ENCODE results near the gene DUSP10.

Gene DUSP10

DNA sequence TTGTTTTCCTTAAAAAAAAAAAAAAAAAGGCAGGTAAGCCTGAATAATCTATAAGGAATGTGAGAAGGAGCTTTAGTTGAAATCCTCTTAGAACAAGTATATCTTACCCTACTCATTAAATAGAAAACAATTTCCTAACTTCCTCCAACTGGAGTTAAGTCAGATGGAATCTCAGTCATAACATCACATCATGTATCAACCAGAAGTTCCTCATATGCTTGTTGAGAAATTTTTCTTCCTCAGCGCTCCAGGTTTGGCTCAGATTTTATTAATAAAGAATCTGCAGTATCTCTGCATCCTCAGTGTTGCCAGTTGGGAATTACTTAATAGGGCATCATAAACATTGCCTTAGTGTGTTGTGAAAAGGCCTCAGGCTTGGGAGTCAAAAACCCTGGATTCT is 37.6 kb downstream of the DUSP10 start:
- TF ChIP-seq, protein P1, sequence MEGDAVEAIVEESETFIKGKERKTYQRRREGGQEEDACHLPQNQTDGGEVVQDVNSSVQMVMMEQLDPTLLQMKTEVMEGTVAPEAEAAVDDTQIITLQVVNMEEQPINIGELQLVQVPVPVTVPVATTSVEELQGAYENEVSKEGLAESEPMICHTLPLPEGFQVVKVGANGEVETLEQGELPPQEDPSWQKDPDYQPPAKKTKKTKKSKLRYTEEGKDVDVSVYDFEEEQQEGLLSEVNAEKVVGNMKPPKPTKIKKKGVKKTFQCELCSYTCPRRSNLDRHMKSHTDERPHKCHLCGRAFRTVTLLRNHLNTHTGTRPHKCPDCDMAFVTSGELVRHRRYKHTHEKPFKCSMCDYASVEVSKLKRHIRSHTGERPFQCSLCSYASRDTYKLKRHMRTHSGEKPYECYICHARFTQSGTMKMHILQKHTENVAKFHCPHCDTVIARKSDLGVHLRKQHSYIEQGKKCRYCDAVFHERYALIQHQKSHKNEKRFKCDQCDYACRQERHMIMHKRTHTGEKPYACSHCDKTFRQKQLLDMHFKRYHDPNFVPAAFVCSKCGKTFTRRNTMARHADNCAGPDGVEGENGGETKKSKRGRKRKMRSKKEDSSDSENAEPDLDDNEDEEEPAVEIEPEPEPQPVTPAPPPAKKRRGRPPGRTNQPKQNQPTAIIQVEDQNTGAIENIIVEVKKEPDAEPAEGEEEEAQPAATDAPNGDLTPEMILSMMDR (IDR thresholded peaks at IDR 0.05; ENCODE audit: insufficient read depth, low read length, missing control alignments) = no peak
- CTCF ChIA-PET = no interaction called here

GRCh38 chr1:221701570-221702186 is 40.2 kb downstream of the DUSP10 start:
- TF ChIP-seq, protein P1 (IDR thresholded peaks at IDR 0.05; ENCODE audit: insufficient read depth, low read length, missing control alignments) = no peak

More for the DNA sequence above, 37.6 kb downstream of the DUSP10 start:
- H3K4me3 ChIP-seq (ENCODE audit: low read depth, low read length) = no peak overlapping the region
- POLR2A ChIA-PET = no interaction called here
- DNase-seq (ENCODE audit: low read depth, low spot score) = no peak

DNA sequence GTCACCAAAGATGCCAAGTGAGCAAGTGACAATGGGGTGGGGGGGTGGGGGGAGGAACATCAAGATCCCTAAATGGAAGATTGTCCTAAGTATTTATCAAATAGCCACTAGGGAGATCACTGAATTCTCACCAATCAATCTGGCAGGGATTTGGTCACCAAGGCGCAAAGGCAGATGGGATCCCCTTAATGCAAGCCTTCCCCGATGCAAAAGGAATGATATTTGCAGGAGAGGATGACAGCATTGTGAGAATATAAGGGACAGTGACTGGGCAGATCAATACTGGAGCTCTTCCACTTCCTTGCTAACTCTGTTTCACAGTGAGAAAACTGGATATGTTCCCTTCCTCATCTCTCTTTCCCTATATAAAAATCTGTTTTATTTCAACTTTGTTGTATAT is 40.9 kb downstream of the DUSP10 start:
- H3K4me3 ChIP-seq (ENCODE audit: low read depth, low read length) = no peak overlapping the region
- CTCF ChIA-PET = interaction anchor here (0.9 to 1.8 kb wide), 4 partner anchors 9 to 764 kb away, joined by 3 to 6 read pairs (median 4); no protein-coding TSS in a partner anchor
- TF ChIP-seq, protein P1 (IDR thresholded peaks at IDR 0.05; ENCODE audit: insufficient read depth, low read length, missing control alignments) = no peak
- POLR2A ChIA-PET = no interaction called here
- DNase-seq (ENCODE audit: low read depth, low spot score) = no peak

More at GRCh38 chr1:221701570-221702186, 40.2 kb downstream of the DUSP10 start:
- no peak overlapping the region for H3K4me3 ChIP-seq (ENCODE audit: low read depth, low read length)
- DNase-seq (ENCODE audit: low read depth, low spot score) = no peak
- POLR2A ChIA-PET = interaction anchor here (0.7 kb wide), 1 partner anchor 225 kb away, joined by 4 read pairs; no protein-coding TSS in a partner anchor
- CTCF ChIA-PET = interaction anchor here (0.8 to 1.8 kb wide), 3 partner anchors 10 to 763 kb away, joined by 3 to 6 read pairs (median 3); no protein-coding TSS in a partner anchor

DNA sequence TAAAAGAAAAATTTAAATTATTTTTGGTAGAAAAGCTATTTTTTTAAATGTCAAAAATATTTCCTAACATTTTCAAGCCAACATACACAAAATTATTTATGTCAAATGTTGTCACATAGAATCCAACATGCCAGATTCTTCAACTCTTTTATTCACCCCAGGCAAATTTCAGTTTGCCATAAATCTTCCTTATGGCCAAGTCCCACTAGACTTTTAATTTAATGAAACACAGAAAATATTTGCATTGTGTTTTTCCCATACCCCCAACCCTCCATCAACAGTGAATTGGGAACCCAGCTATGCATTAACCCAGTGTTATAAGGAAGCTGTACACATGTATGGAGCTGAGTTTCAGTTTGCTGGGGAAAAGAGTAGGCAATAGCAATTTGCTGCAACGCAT is 41.4 kb downstream of the DUSP10 start:
- TF ChIP-seq, protein P1 (IDR thresholded peaks at IDR 0.05; ENCODE audit: insufficient read depth, low read length, missing control alignments) = no peak
- POLR2A ChIA-PET = no interaction called here
- H3K4me3 ChIP-seq (ENCODE audit: low read depth, low read length) = no peak overlapping the region
- CTCF ChIA-PET = interaction anchor here (0.7 to 1.8 kb wide), 5 partner anchors 10 to 755 kb away, joined by 3 to 6 read pairs (median 4); no protein-coding TSS in a partner anchor
- no peak for DNase-seq (ENCODE audit: low read depth, low spot score)

DNA sequence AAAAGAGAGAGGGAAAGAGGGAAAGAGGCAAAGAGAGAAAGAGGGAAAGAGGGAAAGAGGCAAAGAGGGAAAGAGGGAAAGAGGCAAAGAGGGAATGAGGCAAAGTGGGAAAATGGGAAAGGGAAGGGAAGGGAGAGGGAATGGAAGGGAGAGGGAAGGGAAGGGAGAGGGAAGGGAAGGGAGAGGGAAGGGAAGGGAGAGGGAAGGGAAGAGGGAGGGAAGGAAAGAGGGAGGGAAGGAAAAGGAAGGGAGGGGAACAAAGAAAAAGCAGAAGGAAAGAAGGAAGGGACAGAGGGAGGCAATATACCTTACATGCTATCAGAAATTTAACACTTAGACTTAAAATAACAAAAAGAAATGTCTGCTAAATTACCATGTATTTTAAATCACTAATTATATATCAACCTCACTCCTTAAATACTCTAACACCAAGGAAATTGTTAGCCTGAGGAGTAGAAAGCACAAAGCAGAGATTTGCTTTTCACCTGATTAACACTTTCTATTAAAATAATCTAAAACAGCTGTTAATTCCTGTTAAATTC is 41.8 kb downstream of the DUSP10 start:
- TF ChIP-seq, protein P1 (IDR thresholded peaks at IDR 0.05; ENCODE audit: insufficient read depth, low read length, missing control alignments) = no peak
- POLR2A ChIA-PET = interaction anchor here (0.6 to 1.2 kb wide), 3 partner anchors 42 to 170 kb away, joined by 3 to 7 read pairs (median 4); partner anchors contain the start of gene DUSP10

DNA sequence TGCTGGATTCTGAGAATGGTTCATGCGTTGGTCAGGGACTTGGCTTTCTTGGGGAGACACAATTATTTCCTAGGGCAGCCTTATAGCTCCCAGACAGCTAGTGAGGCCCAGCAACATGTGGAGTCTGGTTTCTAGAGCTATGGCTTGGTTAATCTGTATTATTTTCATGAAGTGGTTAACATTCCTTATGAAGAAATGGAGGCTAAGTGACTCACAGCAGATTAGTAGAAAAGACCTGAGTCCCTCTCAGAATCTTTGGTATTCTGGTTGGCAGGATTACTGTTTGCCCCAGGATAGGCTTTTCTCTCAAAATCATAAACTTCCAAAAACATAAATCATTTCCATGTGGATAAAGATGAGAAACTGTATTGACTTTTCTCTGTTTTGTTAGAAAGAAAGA is 42.3 kb downstream of the DUSP10 start:
- H3K4me3 ChIP-seq (ENCODE audit: low read depth, low read length) = no peak overlapping the region
- peak; percentile 71 for DNase-seq (ENCODE audit: low read depth, low spot score)
- ChIA-PET POLR2A (interaction anchor here (0.6 to 1.2 kb wide), 4 partner anchors 42 to 261 kb away, joined by 3 to 7 read pairs (median 4); partner anchors contain the start of gene DUSP10), CTCF (interaction anchor here (1.7 kb wide), 1 partner anchor 9 kb away, joined by 4 read pairs; no protein-coding TSS in a partner anchor)
- TF ChIP-seq, protein P1 (IDR thresholded peaks at IDR 0.05; ENCODE audit: insufficient read depth, low read length, missing control alignments) = no peak

More for the DNA sequence above, 41.8 kb downstream of the DUSP10 start:
- no peak for DNase-seq (ENCODE audit: low read depth, low spot score)
- no peak overlapping the region for H3K4me3 ChIP-seq (ENCODE audit: low read depth, low read length)
- CTCF ChIA-PET = interaction anchor here (0.7 to 1.7 kb wide), 4 partner anchors 9 to 754 kb away, joined by 3 to 4 read pairs (median 4); no protein-coding TSS in a partner anchor
